Measurements from ENCODE around the gene CNTN5.

Gene CNTN5

DNA sequence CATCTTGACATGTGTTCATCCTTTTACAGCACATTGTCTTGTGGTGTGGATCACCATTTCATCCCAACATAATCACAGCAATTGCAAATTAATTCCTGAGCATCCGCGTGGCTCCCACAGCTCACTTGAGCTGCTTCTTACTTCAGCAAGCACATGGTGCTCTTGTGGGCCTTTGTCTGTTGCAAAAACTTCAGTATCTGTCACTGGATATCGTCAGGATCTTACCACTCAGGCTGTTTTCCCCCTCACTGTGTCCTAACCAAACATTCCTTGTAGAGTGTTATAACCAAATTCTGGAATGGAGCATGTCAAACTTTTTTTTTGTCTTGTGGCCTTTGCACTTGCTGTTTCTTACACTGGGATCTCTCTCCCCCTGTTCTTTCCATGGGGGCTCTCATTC, 983.2 kb downstream of the CNTN5 start:
- no peaks in the 10 kb centered on the region for H3K36me3 Mint-ChIP-seq (ENCODE audit: insufficient read depth)
- H3K4me3 Mint-ChIP-seq, result no peak overlapping the region
- ATAC-seq (replicated peaks; ENCODE audit: extremely low read depth, poor library complexity, severe bottlenecking) (no peak), DNase-seq (ENCODE audit: low spot score in 2 of 2) (no peak)
- no peak overlapping the region for H3K27ac Mint-ChIP-seq (ENCODE audit: low read depth)
- H3K27me3 Mint-ChIP-seq, result no peaks in the 10 kb centered on the region
- H3K9me3 Mint-ChIP-seq, result peaks cover 22% of the 10 kb centered on the region
- H3K4me1 Mint-ChIP-seq, result no peaks in the 10 kb centered on the region

DNA sequence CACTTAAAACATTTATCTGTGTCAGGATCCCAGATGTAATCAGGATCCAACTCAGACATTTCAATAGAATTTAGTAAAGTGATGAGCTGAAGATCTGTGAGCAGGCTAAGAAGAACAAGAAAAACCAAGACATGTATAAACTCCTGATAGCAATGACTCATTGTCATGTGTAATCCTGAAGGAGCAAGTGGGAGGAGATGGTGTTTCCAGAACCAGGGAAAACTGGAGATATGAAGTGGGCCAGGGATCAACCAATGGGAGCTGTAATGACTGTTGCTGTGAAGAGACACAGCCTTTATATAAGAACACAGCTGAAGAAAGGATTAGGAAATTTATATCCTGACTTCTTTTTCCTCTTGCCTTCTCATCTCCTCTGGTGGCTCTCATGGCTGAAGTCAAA, 983.8 kb downstream of the CNTN5 start:
- no peaks in the 10 kb centered on the region for H3K27me3 Mint-ChIP-seq
- no peaks in the 10 kb centered on the region for H3K36me3 Mint-ChIP-seq (ENCODE audit: insufficient read depth)
- peaks cover 28% of the 10 kb centered on the region for H3K9me3 Mint-ChIP-seq
- DNase-seq (ENCODE audit: low spot score in 2 of 2), result no peak
- ATAC-seq (replicated peaks; ENCODE audit: extremely low read depth, poor library complexity, severe bottlenecking), result no peak
- no peak overlapping the region for H3K27ac Mint-ChIP-seq (ENCODE audit: low read depth)
- no peak overlapping the region for H3K4me3 Mint-ChIP-seq
- no peaks in the 10 kb centered on the region for H3K4me1 Mint-ChIP-seq

DNA sequence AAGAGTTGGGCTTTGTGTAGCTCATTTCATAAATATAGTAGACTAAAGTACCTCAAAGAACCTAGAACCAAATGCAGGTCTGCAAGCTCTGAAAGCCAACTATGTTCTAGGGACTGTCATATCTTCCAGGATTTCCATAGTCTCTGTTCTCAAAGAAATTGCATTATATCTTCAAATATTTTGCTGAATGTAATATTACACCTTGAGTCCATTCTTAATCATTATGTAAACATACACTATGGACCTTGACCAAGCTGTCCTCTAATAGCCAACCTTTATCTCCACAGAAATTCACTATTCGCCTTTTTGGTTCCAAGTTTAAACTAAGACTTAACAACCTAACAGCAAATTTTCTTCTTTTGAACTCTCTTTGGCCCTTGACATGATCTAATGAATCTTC, 987.7 kb downstream of the CNTN5 start:
- Mint-ChIP-seq H3K27ac (ENCODE audit: low read depth) (no peak overlapping the region), H3K4me1 (no peaks in the 10 kb centered on the region), H3K4me3 (no peak overlapping the region), H3K36me3 (ENCODE audit: insufficient read depth) (no peaks in the 10 kb centered on the region), H3K27me3 (no peaks in the 10 kb centered on the region), H3K9me3 (peaks cover 37% of the 10 kb centered on the region)
- no peak for ATAC-seq (replicated peaks; ENCODE audit: extremely low read depth, poor library complexity, severe bottlenecking)
- no peak for DNase-seq (ENCODE audit: low spot score in 2 of 2)

DNA sequence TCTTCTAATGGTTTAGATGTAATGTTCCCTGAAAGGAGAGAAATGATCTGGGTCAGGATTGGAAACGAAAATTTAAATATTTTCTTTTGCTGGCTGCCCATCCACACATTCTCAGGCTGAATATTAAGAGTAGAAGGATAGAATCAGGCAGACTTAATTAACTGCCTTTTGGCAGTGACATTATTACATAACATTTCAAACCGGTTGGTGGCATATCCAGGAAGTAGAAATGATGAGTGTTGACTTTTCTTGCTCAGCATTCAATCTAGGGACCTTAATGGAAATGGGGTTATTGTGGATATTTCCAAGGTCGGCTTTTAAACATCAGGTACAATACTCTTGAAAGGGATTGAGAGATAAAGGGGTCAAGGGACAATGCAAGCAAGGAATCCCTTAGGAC, 989.0 kb downstream of the CNTN5 start:
- ATAC-seq (replicated peaks; ENCODE audit: extremely low read depth, poor library complexity, severe bottlenecking) (no peak), DNase-seq (ENCODE audit: low spot score in 2 of 2) (no peak)
- H3K36me3 Mint-ChIP-seq (ENCODE audit: insufficient read depth), result no peaks in the 10 kb centered on the region
- no peaks in the 10 kb centered on the region for H3K4me1 Mint-ChIP-seq
- H3K27ac Mint-ChIP-seq (ENCODE audit: low read depth), result no peak overlapping the region
- no peak overlapping the region for H3K4me3 Mint-ChIP-seq
- H3K27me3 Mint-ChIP-seq, result no peaks in the 10 kb centered on the region
- H3K9me3 Mint-ChIP-seq, result peaks cover 32% of the 10 kb centered on the region

DNA sequence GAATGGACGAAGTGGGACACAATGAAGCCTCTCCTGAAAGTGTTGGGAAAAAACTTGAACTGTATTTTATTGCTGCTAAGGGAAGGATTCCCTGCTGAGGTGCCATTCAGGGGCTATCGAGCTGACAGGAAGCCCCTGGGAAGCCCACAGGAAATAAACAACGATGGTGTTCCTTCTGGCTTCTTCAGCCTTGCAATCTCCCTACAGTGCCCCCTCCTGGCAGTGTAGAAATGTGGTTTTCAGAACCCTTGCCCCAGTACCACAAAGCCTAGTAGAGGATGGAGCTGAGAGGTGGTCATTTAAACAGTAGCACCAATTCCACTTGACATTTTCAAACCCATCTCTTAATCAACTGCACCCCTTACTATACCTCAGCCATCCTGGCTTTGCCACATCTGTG, 989.6 kb downstream of the CNTN5 start:
- Mint-ChIP-seq H3K4me3 (no peak overlapping the region), H3K9me3 (peaks cover 30% of the 10 kb centered on the region), H3K27ac (ENCODE audit: low read depth) (no peak overlapping the region), H3K4me1 (no peaks in the 10 kb centered on the region), H3K36me3 (ENCODE audit: insufficient read depth) (no peaks in the 10 kb centered on the region), H3K27me3 (no peaks in the 10 kb centered on the region)
- ATAC-seq (replicated peaks; ENCODE audit: extremely low read depth, poor library complexity, severe bottlenecking) (no peak), DNase-seq (ENCODE audit: low spot score in 2 of 2) (no peak)

DNA sequence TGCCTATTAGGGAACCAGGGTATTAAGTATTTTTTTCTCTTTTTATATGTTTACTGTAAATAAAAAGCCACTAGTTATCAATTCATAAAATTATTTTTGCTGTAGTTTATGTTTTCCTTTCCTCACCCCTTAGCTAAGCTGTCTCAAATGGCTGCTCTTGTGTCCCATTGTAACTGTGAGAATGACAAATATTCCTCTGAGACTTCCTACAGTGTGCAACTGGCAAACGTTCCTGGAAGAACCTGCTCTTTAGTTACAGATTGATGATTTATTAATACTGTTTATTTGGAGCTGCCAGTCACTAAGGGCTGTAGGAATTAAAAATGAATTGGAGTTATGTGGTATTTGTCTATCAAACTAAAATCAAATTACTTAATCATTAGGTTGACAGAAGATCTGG, 990.9 kb downstream of the CNTN5 start:
- no peak overlapping the region for H3K27ac Mint-ChIP-seq (ENCODE audit: low read depth)
- no peaks in the 10 kb centered on the region for H3K36me3 Mint-ChIP-seq (ENCODE audit: insufficient read depth)
- ATAC-seq (replicated peaks; ENCODE audit: extremely low read depth, poor library complexity, severe bottlenecking) (no peak), DNase-seq (ENCODE audit: low spot score in 2 of 2) (no peak)
- H3K4me1 Mint-ChIP-seq, result no peaks in the 10 kb centered on the region
- H3K9me3 Mint-ChIP-seq, result peaks cover 24% of the 10 kb centered on the region
- no peak overlapping the region for H3K4me3 Mint-ChIP-seq
- no peaks in the 10 kb centered on the region for H3K27me3 Mint-ChIP-seq

DNA sequence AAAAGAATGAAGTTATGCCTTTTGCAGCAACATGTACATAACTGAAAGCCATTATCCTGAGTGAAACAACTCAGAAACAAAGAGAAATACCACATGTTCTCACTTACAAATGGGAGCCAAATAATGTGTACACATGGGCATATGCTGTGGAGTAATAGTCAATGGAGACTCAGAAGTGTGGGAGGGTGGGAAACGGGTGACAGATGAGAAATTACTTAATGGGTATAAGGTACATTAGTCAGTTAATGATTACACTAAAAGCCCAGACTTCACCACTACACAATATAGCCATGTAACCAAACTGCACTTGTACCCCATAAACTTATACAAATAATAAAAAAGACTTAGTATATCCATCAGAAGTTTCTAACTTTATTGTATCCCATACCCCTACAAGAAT, 992.3 kb downstream of the CNTN5 start:
- Mint-ChIP-seq H3K36me3 (ENCODE audit: insufficient read depth) (no peaks in the 10 kb centered on the region), H3K4me1 (no peaks in the 10 kb centered on the region), H3K4me3 (no peak overlapping the region), H3K27me3 (no peaks in the 10 kb centered on the region), H3K9me3 (peaks cover 23% of the 10 kb centered on the region), H3K27ac (ENCODE audit: low read depth) (no peak overlapping the region)
- ATAC-seq (replicated peaks; ENCODE audit: extremely low read depth, poor library complexity, severe bottlenecking) (no peak), DNase-seq (ENCODE audit: low spot score in 2 of 2) (no peak)

DNA sequence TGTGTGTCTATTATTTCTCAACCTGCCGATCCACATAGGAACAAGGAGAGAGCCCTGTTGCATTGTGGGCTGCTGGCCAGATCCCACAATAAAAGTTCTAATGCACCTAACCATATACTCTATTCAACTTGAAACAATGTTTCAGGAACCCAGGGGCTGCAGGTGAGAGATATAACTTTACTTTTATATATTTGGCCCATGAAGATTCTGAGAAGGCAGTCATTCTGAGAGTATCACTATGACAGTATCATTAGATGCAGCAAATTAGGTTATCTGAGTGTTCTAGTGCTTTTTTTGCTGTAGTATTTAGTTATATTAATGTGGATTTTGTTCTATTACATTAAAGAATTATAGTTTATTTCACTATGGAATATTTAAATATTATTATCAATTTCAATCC, 1011.2 kb downstream of the CNTN5 start:
- no peaks in the 10 kb centered on the region for H3K4me1 Mint-ChIP-seq
- no peaks in the 10 kb centered on the region for H3K27me3 Mint-ChIP-seq
- peaks cover 21% of the 10 kb centered on the region for H3K9me3 Mint-ChIP-seq
- no peak overlapping the region for H3K27ac Mint-ChIP-seq (ENCODE audit: low read depth)
- DNase-seq (ENCODE audit: low spot score in 2 of 2) (no peak), ATAC-seq (replicated peaks; ENCODE audit: extremely low read depth, poor library complexity, severe bottlenecking) (no peak)
- no peak overlapping the region for H3K4me3 Mint-ChIP-seq
- H3K36me3 Mint-ChIP-seq (ENCODE audit: insufficient read depth), result no peaks in the 10 kb centered on the region

- Mint-ChIP-seq H3K4me3 (no peak overlapping the region), H3K36me3 (ENCODE audit: insufficient read depth) (no peaks in the 10 kb centered on the region), H3K27me3 (no peaks in the 10 kb centered on the region), H3K4me1 (no peaks in the 10 kb centered on the region), H3K27ac (ENCODE audit: low read depth) (no peak overlapping the region), H3K9me3 (peaks cover 5% of the 10 kb centered on the region)
- ATAC-seq (replicated peaks; ENCODE audit: extremely low read depth, poor library complexity, severe bottlenecking) (no peak), DNase-seq (ENCODE audit: low spot score in 2 of 2) (no peak)
Measured at GRCh38 chr11:100061006-100061405, 1040.3 kb downstream of the CNTN5 start.

DNA sequence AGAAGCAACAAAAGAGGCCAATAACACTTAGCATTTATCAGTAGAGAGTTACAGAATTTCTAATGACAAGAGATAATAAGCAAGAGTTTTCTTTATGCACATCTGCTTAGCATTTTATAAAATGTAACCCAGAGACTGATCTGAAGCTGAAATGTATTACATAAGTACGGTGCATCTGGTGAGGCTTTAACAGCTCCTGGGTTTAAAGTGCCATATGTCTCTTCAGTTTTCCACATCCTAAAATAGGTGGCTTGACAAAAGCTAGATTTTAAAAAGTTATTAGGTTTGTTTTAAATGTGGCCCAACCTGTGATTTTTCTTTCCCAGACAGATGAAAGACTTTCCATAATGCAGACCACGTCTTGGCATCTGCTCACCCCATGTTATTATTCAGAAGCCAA, 1045.7 kb downstream of the CNTN5 start:
- no peaks in the 10 kb centered on the region for H3K36me3 Mint-ChIP-seq (ENCODE audit: insufficient read depth)
- H3K4me1 Mint-ChIP-seq, result no peaks in the 10 kb centered on the region
- no peaks in the 10 kb centered on the region for H3K27me3 Mint-ChIP-seq
- DNase-seq (ENCODE audit: low spot score in 2 of 2), result no peak
- no peaks in the 10 kb centered on the region for H3K9me3 Mint-ChIP-seq
- H3K27ac Mint-ChIP-seq (ENCODE audit: low read depth), result no peak overlapping the region
- ATAC-seq (replicated peaks; ENCODE audit: extremely low read depth, poor library complexity, severe bottlenecking), result no peak
- no peak overlapping the region for H3K4me3 Mint-ChIP-seq

- no peaks in the 10 kb centered on the region for H3K27me3 Mint-ChIP-seq
- no peak overlapping the region for H3K27ac Mint-ChIP-seq (ENCODE audit: low read depth)
- no peaks in the 10 kb centered on the region for H3K9me3 Mint-ChIP-seq
- ATAC-seq (replicated peaks; ENCODE audit: extremely low read depth, poor library complexity, severe bottlenecking) (no peak), DNase-seq (ENCODE audit: low spot score in 2 of 2) (no peak)
- H3K36me3 Mint-ChIP-seq (ENCODE audit: insufficient read depth), result no peaks in the 10 kb centered on the region
- H3K4me1 Mint-ChIP-seq, result no peaks in the 10 kb centered on the region
- H3K4me3 Mint-ChIP-seq, result no peak overlapping the region
Measured at GRCh38 chr11:100068116-100068515, 1047.4 kb downstream of the CNTN5 start.

DNA sequence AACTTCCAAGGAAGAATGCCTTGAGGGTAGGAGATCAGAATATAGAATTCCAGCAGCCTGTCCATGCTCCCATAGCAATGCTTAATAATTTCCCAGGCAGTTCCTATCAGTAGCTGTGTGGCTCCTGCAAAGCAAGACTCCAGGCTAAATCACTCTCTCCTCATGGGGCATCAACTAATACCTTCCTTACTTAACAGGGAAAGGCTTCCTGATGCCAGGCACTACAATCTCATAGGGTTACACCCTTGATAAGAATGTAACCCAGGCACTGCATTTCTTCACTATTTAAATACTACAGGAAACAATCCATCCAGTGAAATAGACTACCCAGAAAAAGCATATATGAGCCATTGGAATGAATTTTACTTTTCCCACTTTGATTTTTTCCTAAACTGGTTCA, 1051.4 kb downstream of the CNTN5 start:
- Mint-ChIP-seq H3K4me3 (no peak overlapping the region), H3K27me3 (no peaks in the 10 kb centered on the region), H3K36me3 (ENCODE audit: insufficient read depth) (no peaks in the 10 kb centered on the region), H3K9me3 (peaks cover 6% of the 10 kb centered on the region), H3K4me1 (no peaks in the 10 kb centered on the region), H3K27ac (ENCODE audit: low read depth) (no peak overlapping the region)
- no peak for ATAC-seq (replicated peaks; ENCODE audit: extremely low read depth, poor library complexity, severe bottlenecking)
- no peak for DNase-seq (ENCODE audit: low spot score in 2 of 2)

GRCh38 chr11:100080381-100080780, 1059.6 kb downstream of the CNTN5 start:
- no peak overlapping the region for H3K27ac Mint-ChIP-seq (ENCODE audit: low read depth)
- no peak overlapping the region for H3K4me3 Mint-ChIP-seq
- H3K36me3 Mint-ChIP-seq (ENCODE audit: insufficient read depth), result no peaks in the 10 kb centered on the region
- peaks cover 22% of the 10 kb centered on the region for H3K9me3 Mint-ChIP-seq
- DNase-seq (ENCODE audit: low spot score in 2 of 2), result no peak
- no peaks in the 10 kb centered on the region for H3K27me3 Mint-ChIP-seq
- H3K4me1 Mint-ChIP-seq, result no peaks in the 10 kb centered on the region
- ATAC-seq (replicated peaks; ENCODE audit: extremely low read depth, poor library complexity, severe bottlenecking), result no peak

GRCh38 chr11:100080821-100081220, 1060.1 kb downstream of the CNTN5 start:
- no peak for DNase-seq (ENCODE audit: low spot score in 2 of 2)
- H3K36me3 Mint-ChIP-seq (ENCODE audit: insufficient read depth), result no peaks in the 10 kb centered on the region
- H3K27me3 Mint-ChIP-seq, result no peaks in the 10 kb centered on the region
- H3K4me3 Mint-ChIP-seq, result no peak overlapping the region
- peaks cover 19% of the 10 kb centered on the region for H3K9me3 Mint-ChIP-seq
- H3K27ac Mint-ChIP-seq (ENCODE audit: low read depth), result no peak overlapping the region
- H3K4me1 Mint-ChIP-seq, result no peaks in the 10 kb centered on the region
- ATAC-seq (replicated peaks; ENCODE audit: extremely low read depth, poor library complexity, severe bottlenecking), result no peak

Measured in central memory CD8-positive, alpha-beta T cell (primary cell).